ENCODE data around the gene HELZ.

GRCh38 chr17:67162771-67163170 lies 82.2 kb downstream of the HELZ start:
- TF ChIP-seq TAF1 (IDR thresholded peaks at IDR 0.05; ENCODE audit: borderline replicate concordance, low read depth, low read length): no peak
- TF ChIP-seq POLR2AphosphoS5 (IDR thresholded peaks at IDR 0.05; ENCODE audit: low read depth, low read length): no peak

All from GM12892 (cell line).